Left hindlimb (tissue), 1 donor: ENCODE measurements around the gene ADARB1.
"Not testable (repeated sequence)": the region's sequence is repeated elsewhere in the genome, so short reads cannot be mapped to it uniquely, and the experiment has no call there.

Experiments used
- DNase-seq: peaks from one replicate; pipeline ENCODE4 v3.0.0-alpha.2; 2018

ADARB1 gene

DNA sequence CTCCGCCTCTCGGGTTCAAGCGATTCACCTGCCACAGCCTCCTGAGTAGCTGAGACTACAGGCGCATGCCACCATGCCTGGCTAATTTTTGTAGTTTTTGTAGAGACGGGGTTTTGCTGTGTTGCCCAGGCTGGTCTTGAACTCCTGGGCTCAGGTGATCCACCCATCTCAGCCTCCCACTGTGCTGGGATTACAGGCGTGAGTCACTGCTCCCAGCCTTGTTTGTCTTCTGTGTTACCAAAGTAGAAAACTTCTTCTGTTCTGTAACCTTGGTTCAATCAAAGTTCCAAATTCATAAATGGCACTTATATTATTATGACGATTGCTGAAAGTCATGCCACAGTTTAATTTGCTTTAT lies 64.6 kb downstream of the ADARB1 start:
- DNase-seq = not testable (repeated sequence)

DNA sequence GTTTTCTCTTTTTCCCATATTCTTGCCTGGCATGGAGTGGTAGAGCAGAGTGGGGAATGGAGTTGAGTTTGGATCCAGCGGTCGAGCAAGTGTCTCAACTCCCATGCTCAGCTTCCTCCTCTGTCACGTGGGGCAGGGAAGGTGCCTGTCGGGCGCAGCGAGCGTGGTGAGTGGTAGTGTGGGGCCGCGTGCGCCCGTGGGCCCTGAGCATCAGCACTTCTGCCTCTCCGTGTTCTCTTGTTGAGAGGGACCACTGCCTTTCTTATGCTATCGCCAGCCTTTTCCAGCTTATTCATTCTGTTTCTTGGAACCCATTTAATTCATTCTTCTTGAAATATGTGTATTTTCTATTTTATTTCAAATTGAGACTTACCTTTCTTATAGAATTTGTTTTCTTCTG lies 65.1 kb downstream of the ADARB1 start:
- DNase-seq = no peak

DNA sequence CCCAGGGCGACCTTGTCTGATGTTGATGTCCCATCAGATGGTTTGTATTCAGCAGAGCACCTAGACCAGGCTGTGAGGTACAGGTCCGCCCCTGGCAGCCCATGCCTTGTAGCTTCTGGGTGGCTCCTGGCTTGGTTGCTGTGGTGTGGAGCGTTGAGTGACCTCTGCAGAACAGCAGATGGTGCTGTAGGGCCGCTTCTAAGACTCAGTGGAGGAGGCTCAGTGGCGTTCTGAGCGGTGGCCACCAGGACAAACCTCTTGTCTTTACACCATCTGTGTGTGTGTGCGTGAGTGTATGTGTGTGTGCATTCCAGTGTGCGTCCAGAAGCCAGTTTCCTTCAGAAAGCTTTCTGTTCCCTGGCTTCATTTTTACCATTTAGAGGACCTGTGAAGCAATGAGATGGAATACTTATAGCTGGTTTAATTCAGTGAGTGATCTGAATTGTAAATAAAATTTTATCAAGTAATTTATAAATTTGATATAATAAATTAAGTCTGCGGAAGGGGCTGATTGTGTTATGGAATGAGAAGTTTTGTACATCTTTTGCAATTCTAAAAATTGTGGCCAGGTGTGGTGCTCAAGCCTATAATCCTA lies 66.1 kb downstream of the ADARB1 start:
- peak; percentile 87 for DNase-seq

DNA sequence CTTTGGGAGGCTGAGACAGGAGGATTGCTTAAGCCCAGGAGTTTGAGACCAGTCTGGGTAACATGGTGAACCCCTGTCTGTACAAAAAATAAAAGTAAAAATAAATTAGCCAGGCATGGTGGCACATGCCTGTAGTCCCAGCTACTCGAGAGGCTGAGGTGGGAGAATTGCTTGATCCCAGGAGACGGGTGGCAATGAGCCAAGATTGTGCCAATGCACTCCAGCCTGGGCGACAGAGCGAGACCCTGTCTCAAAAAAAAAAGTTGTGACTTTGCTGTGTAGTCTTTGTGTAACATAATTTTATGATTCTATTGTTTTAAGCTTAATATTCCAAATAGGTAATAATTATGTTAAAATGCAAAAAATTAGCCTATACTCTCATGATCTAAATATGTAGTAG lies 66.6 kb downstream of the ADARB1 start:
- not testable (repeated sequence) for DNase-seq

DNA sequence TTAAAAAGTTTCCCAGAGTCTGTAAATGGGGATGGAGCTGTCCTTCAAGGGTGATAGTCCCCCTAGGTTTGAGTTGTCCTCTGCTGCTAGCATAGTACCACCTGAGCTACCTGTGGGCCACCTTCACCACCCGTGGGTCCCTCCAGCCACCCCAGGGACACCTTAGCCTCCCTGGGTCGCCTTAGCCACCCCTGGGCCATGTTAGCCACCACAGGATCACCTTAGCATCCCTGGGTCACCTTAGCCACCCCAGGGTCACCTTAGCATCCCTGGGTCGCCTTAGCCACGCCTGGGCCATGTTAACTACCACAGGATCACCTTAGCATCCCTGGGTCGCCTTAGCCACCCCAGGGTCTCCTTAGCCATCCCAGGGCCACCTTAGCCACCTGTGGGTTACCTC lies 67.1 kb downstream of the ADARB1 start:
- DNase-seq = no peak

DNA sequence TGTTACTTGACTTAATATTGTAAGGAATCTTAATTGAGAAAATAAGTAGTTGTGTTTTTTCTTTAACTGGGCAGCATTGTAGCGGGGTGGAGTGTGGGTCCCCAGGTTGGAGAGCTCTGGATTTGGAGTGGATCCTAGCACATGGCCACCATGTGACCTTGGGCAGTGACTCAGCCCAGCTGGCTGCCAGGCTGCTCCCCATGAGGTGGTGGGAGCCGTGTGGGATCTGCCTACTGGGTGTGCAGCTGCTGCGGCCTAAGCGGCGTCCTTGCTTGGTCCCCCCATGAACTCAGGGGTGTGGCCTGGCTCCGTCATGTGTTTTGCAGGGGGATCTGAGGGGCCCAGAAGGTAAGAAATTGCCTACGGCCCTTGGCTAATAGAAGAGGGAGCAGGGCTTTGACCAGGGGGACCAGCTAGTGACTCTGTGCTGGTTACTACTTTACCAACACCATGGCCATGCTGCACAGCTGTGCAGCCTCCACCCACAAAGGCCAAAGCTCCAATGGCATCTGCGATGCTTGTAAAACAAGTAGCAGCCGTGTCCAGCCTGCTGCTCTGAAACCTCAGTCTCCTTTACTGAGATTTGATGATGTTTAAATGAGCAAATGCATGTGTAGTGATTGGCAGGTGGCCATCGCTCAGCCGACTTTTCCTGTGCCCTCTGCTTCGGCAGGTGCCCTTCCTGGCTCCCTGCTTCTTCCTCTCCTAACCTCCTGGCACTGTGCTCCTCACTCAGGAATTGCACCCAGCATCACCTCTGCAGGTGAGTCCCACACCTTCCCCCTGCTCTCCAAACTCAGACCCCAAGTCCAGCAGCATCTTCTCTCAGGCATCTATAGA lies 68.3 kb downstream of the ADARB1 start:
- DNase-seq = peak; percentile 62

DNA sequence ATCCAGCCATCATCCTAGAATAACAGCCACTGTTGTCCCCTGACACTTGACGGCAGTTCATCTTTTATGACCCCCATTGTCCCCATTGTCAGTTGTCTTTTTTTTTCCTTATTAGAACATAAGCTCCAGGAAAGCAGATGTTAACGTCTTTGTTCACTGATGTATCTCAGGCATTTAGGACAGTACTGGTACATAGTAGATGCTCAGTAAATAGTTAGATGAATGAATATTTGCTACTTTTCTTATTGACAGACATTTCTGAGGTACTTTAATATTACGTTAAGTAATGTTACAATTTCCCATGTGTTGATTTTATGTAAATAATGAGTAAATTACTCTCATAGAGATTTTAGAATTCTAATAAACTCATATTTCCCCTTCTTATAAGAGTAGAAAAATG lies 69.5 kb downstream of the ADARB1 start:
- no peak for DNase-seq

DNA sequence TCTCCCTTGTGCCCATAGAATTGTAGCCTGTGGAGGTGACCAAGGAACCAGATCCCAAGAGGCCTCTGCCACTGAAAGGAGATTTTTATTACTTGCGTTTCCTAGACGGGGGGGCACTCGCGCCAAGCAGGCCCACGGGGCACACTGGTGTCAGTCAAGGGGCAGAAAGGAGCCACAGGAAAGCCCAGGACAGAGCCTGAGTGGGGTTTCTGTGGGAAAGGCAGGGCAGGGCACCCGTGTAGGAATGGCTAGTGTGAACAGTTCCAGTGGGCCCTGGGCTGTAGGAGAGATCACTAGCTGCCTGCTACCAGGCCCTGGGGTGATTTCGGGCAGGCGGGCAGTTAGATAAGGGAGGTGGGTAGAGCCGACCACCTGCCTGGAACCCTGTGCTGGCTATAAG lies 70.8 kb downstream of the ADARB1 start:
- DNase-seq = no peak

DNA sequence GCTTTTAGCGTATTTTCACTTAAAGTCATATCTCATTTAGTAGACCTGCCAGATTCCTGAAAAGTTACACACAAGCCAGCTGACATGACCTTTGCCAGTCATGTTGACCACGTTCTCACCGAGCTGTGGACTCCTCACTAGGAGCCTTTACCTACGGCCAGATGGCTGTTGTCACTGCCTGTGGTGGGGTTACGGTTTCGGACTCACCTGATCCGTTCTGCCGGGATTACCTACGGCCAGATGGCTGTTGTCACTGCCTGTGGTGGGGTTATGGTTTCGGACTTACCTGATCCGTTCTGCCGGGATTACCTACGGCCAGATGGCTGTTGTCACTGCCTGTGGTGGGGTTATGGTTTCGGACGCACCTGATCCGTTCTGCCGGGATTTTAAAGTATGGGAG lies 71.5 kb downstream of the ADARB1 start:
- DNase-seq = not testable (repeated sequence)

DNA sequence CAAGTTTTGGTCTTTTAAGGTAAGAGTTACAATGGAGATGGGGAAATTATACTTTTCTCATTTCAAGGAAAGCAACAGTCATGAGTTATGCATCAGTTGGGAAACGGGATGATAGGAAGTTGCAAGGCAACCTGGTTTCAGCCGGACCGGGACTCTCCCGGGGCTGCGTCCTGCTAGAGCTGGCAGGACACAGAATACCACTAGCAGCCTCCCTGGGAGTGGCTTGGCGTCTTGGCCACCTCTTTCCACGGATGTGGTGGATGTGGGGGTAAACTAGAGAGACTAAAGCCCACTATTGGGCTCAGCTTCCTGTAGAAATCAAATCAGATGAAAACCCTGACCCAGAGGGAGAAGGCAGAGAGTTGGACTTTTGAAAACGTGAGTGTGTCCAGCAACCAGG lies 71.9 kb downstream of the ADARB1 start:
- DNase-seq = no peak

DNA sequence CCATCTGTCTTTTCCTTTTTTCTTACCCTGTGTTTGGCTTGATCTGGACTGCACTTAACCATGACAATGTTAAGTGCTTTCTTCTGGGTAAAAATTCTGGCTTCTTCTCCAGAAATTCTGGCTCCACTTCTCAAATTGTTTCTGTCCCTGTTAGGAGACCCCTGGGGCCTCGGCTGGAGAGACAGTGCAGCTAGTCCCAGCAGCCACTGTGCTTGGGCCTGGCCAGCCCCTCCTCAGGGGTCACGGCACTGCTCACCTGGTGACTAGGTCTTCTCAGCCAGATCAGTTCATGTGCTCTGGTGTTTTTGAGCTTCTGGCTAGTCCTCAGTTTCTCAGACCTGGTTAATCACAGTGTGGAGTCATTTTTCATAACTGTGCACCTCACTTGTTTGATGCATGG lies 72.4 kb downstream of the ADARB1 start:
- no peak for DNase-seq

DNA sequence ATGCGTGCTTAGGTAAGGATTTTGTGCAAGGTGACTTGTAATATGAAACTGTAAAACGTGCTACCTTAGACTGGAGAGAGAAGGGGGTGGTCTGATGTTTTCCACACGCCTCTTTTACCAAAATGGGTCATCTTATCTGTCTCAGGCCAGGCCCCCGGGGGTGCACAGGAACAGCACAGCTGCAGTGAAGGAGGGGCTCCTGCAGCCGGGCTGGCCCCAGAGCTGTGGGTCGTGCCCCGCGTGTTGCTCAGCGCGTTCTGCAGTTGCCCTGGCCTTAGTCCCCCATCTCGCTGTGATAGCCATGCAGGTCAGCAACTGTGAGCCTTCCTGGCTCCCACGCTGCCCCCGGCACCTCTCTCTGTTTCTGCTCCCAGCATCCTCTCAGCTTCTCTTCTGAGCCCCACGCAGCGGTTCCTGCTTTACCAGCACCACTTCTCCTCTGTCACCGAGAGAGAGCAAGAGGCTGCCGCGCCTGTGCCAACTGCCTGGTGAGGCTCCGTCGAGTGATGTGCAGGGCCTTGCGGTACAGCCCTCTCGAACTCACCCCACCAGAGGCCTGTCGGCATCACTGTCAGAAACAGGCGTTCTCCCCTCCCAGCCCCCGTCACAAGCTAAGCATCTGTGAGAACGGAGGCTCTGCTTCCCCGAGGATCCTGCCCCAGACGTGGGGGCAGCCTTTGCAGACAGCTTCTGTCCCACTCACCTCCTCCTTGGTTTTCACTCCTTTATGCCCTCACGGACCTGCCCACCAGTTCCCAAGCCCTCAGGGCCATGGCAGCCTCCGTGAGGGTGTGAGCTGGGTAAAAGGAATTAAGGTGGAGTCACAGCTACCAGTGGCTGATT lies 73.3 kb downstream of the ADARB1 start:
- no peak for DNase-seq

DNA sequence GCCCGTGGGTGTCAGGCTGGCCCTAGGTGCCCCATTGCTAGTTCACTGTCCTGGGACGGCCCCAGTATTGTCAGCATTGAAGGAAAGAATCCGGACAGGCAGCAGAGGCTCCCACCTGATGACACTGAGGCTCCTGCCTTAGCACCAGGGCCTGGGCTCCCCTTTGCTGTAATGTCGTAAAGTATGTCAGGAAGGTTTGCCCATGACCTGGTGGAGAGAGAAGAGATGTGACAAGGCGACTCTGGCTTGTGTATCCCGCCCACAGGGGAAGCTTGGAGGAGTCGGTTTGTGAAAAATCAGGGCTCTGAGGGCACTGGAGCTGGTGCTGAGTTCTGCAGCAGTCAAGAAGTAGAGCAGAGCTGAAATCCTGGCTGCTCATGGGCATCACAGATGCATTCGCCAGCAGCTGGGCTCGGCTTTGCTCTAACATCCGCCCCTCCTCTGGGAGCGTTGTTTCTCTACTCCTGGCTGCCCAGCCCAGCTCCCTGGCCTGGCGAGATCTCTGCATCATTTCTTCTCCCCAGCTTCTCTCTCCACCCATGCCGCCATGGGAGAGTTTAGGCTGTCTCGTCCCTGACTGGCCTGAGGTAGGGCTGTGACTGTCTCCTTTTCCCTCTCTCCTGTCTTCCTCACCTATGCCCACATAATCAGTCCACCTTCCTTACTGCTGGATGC lies 74.1 kb downstream of the ADARB1 start:
- no peak for DNase-seq

DNA sequence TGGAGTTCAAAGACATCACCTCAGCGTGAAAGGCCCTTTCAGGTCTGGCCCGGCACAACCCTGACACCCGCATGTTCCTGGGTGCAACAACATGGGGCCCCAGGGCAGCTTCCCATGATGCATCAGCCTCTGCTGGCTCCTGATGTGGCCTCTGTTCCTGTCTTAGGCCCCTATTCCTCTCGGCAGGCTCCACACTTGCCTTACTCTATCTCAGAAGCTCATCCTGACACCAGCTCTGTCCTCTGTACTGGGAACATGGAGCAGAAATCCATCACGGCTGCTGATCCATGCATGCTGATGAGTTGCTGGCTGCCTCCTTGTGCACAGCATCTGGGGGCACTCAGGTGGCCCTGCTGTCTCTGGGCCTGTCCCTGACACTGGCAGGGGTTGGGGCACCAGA lies 74.6 kb downstream of the ADARB1 start:
- DNase-seq = no peak

DNA sequence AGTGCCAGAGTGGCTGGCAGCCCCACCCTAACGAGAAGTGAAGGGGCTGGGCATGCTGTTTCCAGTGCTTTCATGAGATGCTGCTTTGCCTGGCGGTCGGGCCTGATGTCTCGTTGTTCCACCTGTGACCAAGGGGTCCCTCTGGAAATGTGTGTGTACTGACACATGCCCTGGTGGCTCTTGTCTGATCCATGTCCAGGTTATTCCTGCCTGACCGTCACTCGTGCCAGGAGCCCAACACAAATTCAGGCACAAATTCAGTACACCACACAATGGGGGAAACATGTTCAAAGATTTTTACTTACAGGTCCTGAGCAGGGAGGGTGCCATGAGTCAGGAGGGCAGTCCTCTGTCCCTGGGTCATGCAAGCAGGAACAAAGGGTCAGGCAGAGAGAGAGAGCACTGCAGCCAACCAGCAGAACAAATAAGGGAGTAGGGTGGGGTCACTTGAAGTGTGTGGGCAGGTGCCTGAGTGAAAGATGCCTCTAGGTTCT lies 76.3 kb downstream of the ADARB1 start:
- DNase-seq = no peak

DNA sequence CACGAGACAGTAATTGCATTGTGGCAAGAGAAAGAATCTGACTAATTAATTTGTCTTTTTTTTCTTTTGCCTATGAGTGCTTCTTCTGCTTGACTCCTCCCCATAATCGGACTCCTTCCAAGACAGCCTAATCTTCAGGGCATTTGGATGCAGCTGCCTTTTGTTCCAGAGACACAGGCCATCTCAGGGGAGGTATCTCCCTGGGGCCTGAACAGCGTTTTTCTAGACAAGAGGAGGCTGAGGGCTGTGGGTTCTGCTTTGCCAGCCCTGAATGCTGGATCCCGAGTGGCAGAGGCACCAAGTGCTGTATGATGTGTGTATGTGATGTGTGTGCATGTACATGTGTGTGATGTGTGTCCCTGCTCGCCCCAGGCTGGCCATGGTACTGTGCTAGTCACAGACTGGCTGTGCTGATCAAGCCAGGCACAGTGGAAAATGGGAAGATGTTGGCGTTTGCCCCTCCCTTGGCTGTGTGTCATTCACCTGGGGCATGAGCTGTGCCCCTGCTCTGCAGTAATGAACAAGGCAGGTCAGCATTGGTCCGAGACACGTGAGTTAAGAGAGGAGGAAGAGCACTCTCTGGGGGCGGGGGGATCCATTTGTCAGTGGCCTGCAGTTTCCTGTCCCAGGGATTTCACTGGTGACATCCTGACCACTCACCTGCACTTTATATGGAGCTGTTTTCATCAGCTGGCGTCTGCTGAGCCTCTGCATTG lies 77.2 kb downstream of the ADARB1 start:
- no peak for DNase-seq

DNA sequence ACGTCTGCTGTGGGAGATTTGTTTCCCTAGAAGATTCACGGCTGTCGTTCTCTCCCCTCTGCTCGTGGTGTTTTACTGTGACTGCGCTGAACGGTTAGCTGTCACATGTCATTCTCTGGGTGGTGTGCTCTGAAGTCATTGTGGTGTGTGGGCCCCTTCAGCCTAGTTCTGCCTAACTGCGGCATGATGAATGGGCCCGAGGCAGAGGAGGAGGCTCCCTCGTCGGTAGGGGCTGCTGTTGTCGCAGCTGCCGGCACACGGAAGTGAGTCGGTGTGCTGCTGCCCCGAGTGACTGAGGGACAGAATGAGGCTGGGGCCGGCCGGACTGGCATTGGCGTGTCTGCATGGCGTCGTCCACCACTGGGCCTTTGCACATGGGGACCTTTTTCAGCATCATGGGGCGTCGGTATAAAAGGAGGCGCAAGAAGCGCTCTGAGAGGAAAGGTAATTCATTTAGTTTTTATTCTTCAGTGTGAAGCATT lies 77.9 kb downstream of the ADARB1 start:
- DNase-seq = no peak

DNA sequence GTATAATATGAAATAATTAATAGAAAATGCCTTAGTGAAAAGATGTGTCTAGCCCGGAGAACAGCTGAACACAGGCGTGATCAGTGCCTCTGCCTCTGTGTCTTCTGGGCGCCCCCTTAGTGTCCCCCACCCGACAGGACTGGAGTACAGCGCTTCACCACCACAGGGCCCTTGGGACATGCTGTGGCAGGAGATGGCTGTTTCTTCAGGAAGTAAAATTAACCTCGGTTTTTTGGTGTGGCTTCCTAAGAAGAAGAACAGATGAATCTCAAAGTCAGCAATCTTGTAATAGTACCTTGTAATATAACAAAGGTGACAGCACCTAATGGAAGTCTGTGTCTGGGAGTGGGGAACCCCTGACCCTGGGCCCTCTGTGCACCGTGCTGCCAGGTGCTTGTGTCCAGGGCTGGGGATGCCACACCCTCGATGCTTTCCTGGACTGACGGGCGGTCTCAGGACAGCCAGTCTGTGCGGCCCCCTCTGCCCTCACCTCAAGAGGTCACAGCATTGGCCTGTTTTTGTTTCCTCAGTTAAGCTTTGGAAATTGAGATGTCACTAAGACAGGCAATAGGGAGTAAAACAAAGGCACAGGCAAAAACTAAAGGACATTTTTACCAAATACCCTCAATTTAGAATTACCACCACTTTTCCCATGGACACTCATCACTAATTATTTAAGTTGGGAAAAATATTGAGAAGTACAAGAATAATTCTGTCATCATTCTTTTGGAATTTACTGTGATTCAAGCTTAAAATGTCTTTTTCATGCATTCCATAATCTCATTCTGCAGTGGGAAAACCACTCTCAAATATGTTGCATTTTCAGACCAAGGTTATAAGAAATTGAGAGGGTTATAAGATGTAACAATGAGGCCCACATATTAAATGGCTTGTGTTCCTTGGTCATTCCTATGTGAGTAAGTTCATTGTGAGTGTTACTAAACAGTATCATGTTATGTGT lies 79.3 kb downstream of the ADARB1 start:
- no peak for DNase-seq

DNA sequence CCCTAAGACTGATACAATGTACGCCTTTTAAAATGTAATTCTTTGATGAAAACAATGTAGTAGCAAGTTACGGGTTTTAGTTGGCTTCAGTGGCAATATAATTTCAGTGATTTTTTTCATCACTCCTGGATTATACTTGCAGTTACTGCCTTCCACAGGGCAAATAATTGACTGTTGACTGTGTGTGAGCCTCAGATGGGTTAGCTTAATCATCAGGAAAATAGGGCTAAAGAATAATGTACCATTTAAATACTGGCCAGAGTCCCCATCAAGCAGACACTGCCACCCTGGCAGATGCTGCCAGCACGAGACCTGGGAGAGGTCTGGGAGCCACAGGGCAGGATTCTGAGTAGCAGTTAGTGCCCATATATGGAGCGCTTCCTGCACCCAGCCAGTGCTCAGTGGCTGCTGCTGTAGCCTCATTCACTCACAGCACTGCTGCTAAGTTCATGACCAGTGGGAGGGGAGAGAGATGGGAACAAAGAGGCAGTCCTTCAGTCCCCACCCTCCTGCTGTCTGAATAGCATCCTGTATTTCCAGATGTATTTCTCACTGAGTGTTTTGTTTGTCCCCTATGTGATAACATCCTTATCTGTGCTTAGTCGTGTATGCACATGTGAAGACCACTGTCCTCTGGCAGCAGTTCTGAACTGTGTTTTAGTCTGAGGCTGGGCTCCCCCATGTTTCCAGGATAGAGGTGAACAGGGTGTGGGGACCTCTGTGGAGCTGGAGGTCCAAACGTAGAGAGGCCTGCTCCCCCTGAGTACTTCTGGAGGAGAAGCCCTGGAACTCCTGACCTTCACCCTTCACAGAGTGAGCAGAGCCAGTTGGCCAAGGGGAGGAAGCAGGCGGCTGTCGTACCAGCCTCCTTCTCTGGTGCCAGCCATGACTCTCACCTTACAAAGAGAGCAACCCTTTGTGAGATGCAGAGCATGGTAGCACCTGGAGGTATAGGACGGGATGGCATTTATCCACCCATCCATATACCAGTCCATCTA lies 80.4 kb downstream of the ADARB1 start:
- DNase-seq = no peak

DNA sequence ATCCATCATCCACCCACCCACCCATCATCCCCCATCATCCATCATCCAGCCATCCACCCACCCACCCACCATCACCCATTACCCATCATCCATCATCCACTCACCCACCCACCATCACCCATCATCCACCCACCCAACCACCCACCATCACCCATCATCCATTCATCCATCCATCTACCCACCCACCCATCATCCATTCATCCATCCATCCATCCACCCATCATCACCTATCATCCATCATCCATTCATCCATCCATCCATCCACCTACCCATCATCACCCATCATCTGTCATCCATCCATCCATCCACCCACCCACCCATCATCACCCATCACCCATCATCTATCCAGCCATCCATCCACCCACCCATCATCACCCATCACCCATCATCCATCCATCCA lies 81.5 kb downstream of the ADARB1 start:
- DNase-seq = no peak
